Activated CD8-positive, alpha-beta T cell treated with anti-CD3 and anti-CD28 coated beads for 36 hours (primary cell): ENCODE measurements around the gene RFTN1. TPM values are rescaled to one million over a fixed set of nuclear protein-coding genes. Genes with fewer than 3 reads are reported as not detected.

ENCODE experiments used
- ATAC-seq: fragments of 200-7000 bp; cut with Tn5 transposase; one replicate; pipeline ENCODE4 v1.10.0; 2021; ENCODE audit warnings: mild to moderate bottlenecking, moderate library complexity
- CTCF ChIA-PET: fragments of 350-600 bp; sonication (Branson Sonifier 250); formaldehyde crosslinking; loops from one replicate; lab custom pipeline; 2021; ENCODE audit warnings: antibody characterized with exemption; lab: Charles Lee
- POLR2A ChIA-PET: fragments of 350-600 bp; sonication (Branson Sonifier 250); formaldehyde crosslinking; loops from one replicate; lab custom pipeline; 2021; ENCODE audit warnings: antibody characterized with exemption; lab: Charles Lee
- DNase-seq: peaks from one replicate; pipeline ENCODE4 v3.0.0-alpha.2; 2020
- H3K27ac Mint-ChIP-seq: one replicate; pipeline ENCODE4 v1.8.0; 2021; ENCODE audit warnings: mild to moderate bottlenecking, mixed read lengths
- H3K27me3 Mint-ChIP-seq: one replicate; pipeline ENCODE4 v1.8.0; 2021; ENCODE audit warnings: mixed read lengths
- H3K36me3 Mint-ChIP-seq: one replicate; pipeline ENCODE4 v1.8.0; 2021; ENCODE audit warnings: low read depth, mixed read lengths
- H3K4me1 Mint-ChIP-seq: one replicate; pipeline ENCODE4 v1.8.0; 2021; ENCODE audit warnings: low read depth, mixed read lengths
- H3K4me3 Mint-ChIP-seq: one replicate; pipeline ENCODE4 v1.8.0; 2021; ENCODE audit warnings: mild to moderate bottlenecking, moderate library complexity, mixed read lengths
- H3K9me3 Mint-ChIP-seq: one replicate; pipeline ENCODE4 v1.8.0; 2021; ENCODE audit warnings: mixed read lengths
- intact Hi-C: fragments of 100-400 bp; cut with micrococcal nuclease; formaldehyde crosslinking; loops from one replicate; pipeline ENCODE4 v1.10.0; 2022
- total RNA-seq, 2 experiments: library from RNA; stranded (reverse); gene quantifications; one replicate each; pipeline ENCODE4 v1.2.3, GENCODE V29; 2021
- TF ChIP-seq, protein P1 (sequence below): fragments of 200-600 bp; IDR thresholded peaks from one replicate; pipeline ENCODE4 v1.8.0; 2022; ENCODE audit warnings: antibody characterized with exemption, mild to moderate bottlenecking

The RFTN1 gene
- total RNA-seq, 2 experiments from 2014 or later: 113 to 125 TPM

DNA sequence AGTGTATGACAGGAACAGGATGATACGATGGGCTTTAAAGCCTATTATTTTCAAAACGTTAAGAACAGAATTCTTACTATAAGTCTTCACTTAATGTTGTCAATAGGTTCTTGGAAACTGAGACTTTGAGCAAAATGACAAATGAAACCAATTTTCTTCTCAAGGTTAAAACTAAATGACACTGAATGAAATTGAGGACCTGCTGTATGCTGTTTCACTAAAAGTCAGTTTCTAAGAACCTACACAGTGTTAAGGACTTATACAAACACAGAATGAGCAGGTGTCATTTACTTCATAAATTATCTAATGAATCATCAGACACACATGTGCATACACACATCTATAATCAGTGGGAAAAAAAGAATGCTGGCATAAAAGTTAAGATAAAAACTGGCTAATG is 106.9 kb downstream of the RFTN1 start:
- DNase-seq: no peak
- Mint-ChIP-seq H3K4me3 (no peak overlapping the region), H3K4me1 (peaks cover 35% of the 10 kb centered on the region), H3K36me3 (peaks cover 45% of the 10 kb centered on the region), H3K27me3 (no peaks in the 10 kb centered on the region), H3K9me3 (no peaks in the 10 kb centered on the region), H3K27ac (peak overlapping the region; percentile 52)
- CTCF ChIA-PET: no interaction called here
- TF ChIP-seq, protein P1, sequence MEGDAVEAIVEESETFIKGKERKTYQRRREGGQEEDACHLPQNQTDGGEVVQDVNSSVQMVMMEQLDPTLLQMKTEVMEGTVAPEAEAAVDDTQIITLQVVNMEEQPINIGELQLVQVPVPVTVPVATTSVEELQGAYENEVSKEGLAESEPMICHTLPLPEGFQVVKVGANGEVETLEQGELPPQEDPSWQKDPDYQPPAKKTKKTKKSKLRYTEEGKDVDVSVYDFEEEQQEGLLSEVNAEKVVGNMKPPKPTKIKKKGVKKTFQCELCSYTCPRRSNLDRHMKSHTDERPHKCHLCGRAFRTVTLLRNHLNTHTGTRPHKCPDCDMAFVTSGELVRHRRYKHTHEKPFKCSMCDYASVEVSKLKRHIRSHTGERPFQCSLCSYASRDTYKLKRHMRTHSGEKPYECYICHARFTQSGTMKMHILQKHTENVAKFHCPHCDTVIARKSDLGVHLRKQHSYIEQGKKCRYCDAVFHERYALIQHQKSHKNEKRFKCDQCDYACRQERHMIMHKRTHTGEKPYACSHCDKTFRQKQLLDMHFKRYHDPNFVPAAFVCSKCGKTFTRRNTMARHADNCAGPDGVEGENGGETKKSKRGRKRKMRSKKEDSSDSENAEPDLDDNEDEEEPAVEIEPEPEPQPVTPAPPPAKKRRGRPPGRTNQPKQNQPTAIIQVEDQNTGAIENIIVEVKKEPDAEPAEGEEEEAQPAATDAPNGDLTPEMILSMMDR: no peak
- POLR2A ChIA-PET: interaction anchor here (1.4 kb wide), 1 partner anchor 16 kb away, joined by 3 read pairs; no protein-coding TSS in a partner anchor
- ATAC-seq: peak; percentile 45
- intact Hi-C loops: no loop called here

DNA sequence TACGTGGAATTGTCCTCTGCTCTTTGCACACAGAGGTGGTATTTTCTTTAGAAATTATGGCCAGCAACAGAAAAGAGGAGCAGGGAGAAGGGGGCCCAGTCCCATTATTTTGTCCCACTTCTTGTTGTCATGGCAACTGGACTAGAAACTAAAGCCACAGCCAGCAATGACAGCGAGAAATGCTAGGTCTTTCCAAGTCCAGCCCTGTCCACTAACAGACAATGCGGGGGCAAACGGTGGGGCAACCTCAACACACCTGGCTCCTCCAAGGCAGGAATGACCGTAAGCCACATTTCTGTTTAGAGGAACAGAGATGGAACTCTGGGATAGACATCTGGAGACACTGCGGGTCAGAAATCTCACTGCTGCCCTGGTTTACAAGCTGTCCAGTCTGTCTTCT is 107.3 kb downstream of the RFTN1 start:
- H3K36me3 Mint-ChIP-seq: peaks cover 49% of the 10 kb centered on the region
- intact Hi-C loops: no loop called here
- ChIA-PET POLR2A (no interaction called here), CTCF (no interaction called here)
- H3K27ac Mint-ChIP-seq: no peak overlapping the region
- no peak overlapping the region for H3K4me3 Mint-ChIP-seq
- TF ChIP-seq, protein P1: no peak
- H3K9me3 Mint-ChIP-seq: no peaks in the 10 kb centered on the region
- peaks cover 35% of the 10 kb centered on the region for H3K4me1 Mint-ChIP-seq
- DNase-seq: no peak
- ATAC-seq: no peak
- no peaks in the 10 kb centered on the region for H3K27me3 Mint-ChIP-seq

DNA sequence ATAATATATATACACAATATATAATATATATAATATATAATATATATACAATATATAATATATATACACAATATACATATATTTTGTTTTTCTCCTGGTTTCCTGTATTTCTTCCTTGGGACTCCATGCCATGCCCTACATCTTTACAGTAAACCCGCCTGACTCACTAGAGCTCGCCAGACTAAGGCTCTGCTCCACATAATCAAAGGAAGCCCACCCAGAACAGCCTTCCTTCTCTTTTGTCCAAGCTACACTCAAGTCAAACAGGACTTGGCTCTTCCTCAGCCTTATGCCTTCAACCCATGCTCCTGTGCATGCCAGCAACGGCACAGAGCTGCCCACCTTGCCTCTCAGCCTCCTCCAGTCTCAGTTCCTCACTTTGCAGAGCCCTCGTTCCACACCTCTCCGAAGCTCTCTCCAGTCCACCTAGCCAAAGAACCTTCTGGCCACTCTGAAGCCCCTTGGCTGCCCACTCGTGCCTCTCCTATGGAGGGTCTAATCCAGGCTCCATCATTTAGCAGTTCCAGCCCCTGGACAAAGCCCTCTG is 109.1 kb downstream of the RFTN1 start:
- ATAC-seq: peak; percentile 37
- no peak for DNase-seq
- peaks cover 43% of the 10 kb centered on the region for H3K4me1 Mint-ChIP-seq
- ChIA-PET CTCF (no interaction called here), POLR2A (no interaction called here)
- no peaks in the 10 kb centered on the region for H3K27me3 Mint-ChIP-seq
- TF ChIP-seq, protein P1: no peak
- peaks cover 61% of the 10 kb centered on the region for H3K36me3 Mint-ChIP-seq
- no peak overlapping the region for H3K27ac Mint-ChIP-seq
- no peak overlapping the region for H3K4me3 Mint-ChIP-seq
- H3K9me3 Mint-ChIP-seq: no peaks in the 10 kb centered on the region
- intact Hi-C loops: no loop called here

DNA sequence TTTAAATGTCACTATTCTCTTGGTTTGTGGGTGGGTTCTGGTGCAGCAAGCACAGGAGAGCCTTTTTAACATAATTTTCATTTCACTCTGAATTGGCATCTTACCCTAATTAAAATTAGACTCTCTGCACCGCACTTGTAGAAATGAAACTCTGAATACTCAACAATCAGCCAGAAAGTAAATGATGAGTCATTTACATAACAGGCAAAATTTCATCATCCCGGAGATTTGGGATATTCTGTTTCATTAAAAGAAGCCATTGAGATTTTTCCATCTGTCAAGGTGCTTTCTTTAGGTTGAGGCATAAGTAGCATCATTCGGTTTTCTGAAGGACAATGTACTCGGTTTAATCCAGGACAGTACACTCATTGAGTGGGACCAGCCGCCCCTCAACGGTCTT is 111.0 kb downstream of the RFTN1 start:
- TF ChIP-seq, protein P1: no peak
- intact Hi-C loops: no loop called here
- Mint-ChIP-seq H3K4me1 (peaks cover 41% of the 10 kb centered on the region), H3K36me3 (peaks cover 63% of the 10 kb centered on the region), H3K27me3 (no peaks in the 10 kb centered on the region), H3K27ac (no peak overlapping the region), H3K4me3 (no peak overlapping the region), H3K9me3 (no peaks in the 10 kb centered on the region)
- CTCF ChIA-PET: no interaction called here
- DNase-seq: no peak
- POLR2A ChIA-PET: no interaction called here
- ATAC-seq: no peak

DNA sequence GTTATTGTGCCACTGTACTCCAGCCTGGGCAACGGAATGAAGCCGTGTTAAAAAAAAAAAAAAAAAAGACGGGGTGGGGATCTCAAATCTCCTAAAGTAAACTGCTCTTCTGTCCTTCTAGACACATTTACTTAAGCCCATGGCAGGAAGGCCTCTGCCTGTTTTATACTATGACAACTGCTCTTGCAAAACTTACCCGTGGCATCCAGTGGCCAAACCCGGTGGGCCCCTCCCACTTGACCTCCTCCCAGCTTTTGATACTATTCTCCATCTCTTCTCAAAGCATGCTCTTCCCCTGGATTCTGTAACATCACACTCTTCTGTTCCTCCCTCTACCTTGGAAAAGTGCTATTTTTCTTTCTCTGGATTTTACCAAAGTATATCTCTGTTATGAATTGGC is 112.2 kb downstream of the RFTN1 start:
- H3K4me3 Mint-ChIP-seq: no peak overlapping the region
- CTCF ChIA-PET: interaction anchor here (1.7 kb wide), 1 partner anchor 10 kb away, joined by 5 read pairs; no protein-coding TSS in a partner anchor

More for the DNA sequence above, 112.2 kb downstream of the RFTN1 start:
- intact Hi-C loops: no loop called here
- Mint-ChIP-seq H3K27ac (peak overlapping the region; percentile 29), H3K27me3 (no peaks in the 10 kb centered on the region), H3K4me1 (peaks cover 40% of the 10 kb centered on the region), H3K9me3 (no peaks in the 10 kb centered on the region), H3K36me3 (peaks cover 67% of the 10 kb centered on the region)
- TF ChIP-seq, protein P1: no peak
- DNase-seq (no peak), ATAC-seq (no peak)
- POLR2A ChIA-PET: interaction anchor here (2.4 kb wide), 1 partner anchor 114 kb away, joined by 5 read pairs; no protein-coding TSS in a partner anchor
